ENCODE measurements around the gene UBL7. TPM values are rescaled to one million over a fixed set of nuclear protein-coding genes. Genes with fewer than 3 reads are reported as not detected.

The UBL7 gene
- total and polyA plus RNA-seq, 10 of the 15 experiments (the other 5 are each of a cell fraction or from before 2014, with no cell fraction given), result 25.9 to 145 (median 90.1) TPM

GRCh38 chr15:74403991-74404563, 56.9 kb downstream of the UBL7 start (continued):
- no peak for TF ChIP-seq SKIL (IDR thresholded peaks at IDR 0.05; ENCODE audit: low read depth, poor library complexity, severe bottlenecking)
- no peak for TF ChIP-seq ATF3 (IDR thresholded peaks at IDR 0.05; ENCODE audit: borderline replicate concordance, extremely low read depth, low read depth, low read length)
- no peak for TF ChIP-seq ZNF384 (IDR thresholded peaks at IDR 0.05; ENCODE audit: borderline replicate concordance, low read depth, low read length)
- TF ChIP-seq RELB (IDR thresholded peaks at IDR 0.05; ENCODE audit: low read depth), result peak; percentile 23; the same call in 1 of the 2 replicates
- TF ChIP-seq REST (IDR thresholded peaks at IDR 0.05; ENCODE audit: low read depth, low read length), result no peak
- no peak for TF ChIP-seq SIN3A (IDR thresholded peaks at IDR 0.05; ENCODE audit: low read depth, low read length)
- peak; percentile 57; the same call in 1 of the 2 replicates for TF ChIP-seq MTA2 (IDR thresholded peaks at IDR 0.05; ENCODE audit: low read depth)
- no peak for TF ChIP-seq TARDBP (IDR thresholded peaks at IDR 0.05; ENCODE audit: borderline replicate concordance)
- no peak for TF ChIP-seq SMAD1 (IDR thresholded peaks at IDR 0.05; ENCODE audit: low read depth, partially characterized antibody)
- no peak for TF ChIP-seq SRF (IDR thresholded peaks at IDR 0.05; ENCODE audit: low read depth in 2 of 2, low read length in 2 of 2)
- TF ChIP-seq CHD1 (IDR thresholded peaks at IDR 0.05; ENCODE audit: low read depth, low read length), result no peak
- no peak for TF ChIP-seq CREB1 (IDR thresholded peaks at IDR 0.05; ENCODE audit: low read depth)
- no peak for TF ChIP-seq FOS (IDR thresholded peaks at IDR 0.05; ENCODE audit: borderline replicate concordance, extremely low read depth, insufficient read length)
- TF ChIP-seq LARP7 (IDR thresholded peaks at IDR 0.05), result no peak
- no peak for TF ChIP-seq MYC (IDR thresholded peaks at IDR 0.05; ENCODE audit: insufficient read depth, insufficient read length, insufficient replicate concordance, low read length, severe bottlenecking)
- TF ChIP-seq PAX8 (IDR thresholded peaks at IDR 0.05), result no peak
- TF ChIP-seq RAD21 (IDR thresholded peaks at IDR 0.05; ENCODE audit: insufficient read depth, low read depth, low read length), result peak; percentile 18; the same call in 1 of the 2 replicates
- no peak for TF ChIP-seq ZBTB33 (IDR thresholded peaks at IDR 0.05)
- no peak for TF ChIP-seq HDGF (IDR thresholded peaks at IDR 0.05)

Measured in GM12878 (cell line).